Ishikawa (cell line): ENCODE measurements around the gene GPR137B.

Source experiments
- CEBPB ChIP-seq: IDR thresholded peaks from 2 replicates; pipeline ENCODE4 v1.6.1; 2012
- CREB1 ChIP-seq: IDR thresholded peaks from 2 replicates; pipeline ENCODE4 v1.6.1; 2012; ENCODE audit warnings: low read depth
- EGR1 ChIP-seq: IDR thresholded peaks from 2 replicates; pipeline ENCODE4 v1.6.1; 2012
- EP300 ChIP-seq: IDR thresholded peaks from 2 replicates; pipeline ENCODE4 v1.6.1; 2012; ENCODE audit warnings: borderline replicate concordance
- FOXM1 ChIP-seq: IDR thresholded peaks from 2 replicates; pipeline ENCODE4 v1.6.1; 2012; ENCODE audit warnings: low read depth, borderline replicate concordance
- MAX ChIP-seq: IDR thresholded peaks from 2 replicates; pipeline ENCODE4 v1.6.1; 2012
- NFIC ChIP-seq: IDR thresholded peaks from 2 replicates; pipeline ENCODE4 v1.6.1; 2012
- RAD21 ChIP-seq: IDR thresholded peaks from 2 replicates; pipeline ENCODE4 v1.6.1; 2012; ENCODE audit warnings: low read depth
- REST ChIP-seq: IDR thresholded peaks from 2 replicates; pipeline ENCODE4 v1.6.1; 2012; ENCODE audit warnings: low read depth, mild to moderate bottlenecking
- TAF1 ChIP-seq: IDR thresholded peaks from 2 replicates; pipeline ENCODE4 v1.6.1; 2012; ENCODE audit warnings: low read depth, mild to moderate bottlenecking
- TCF12 ChIP-seq: IDR thresholded peaks from 2 replicates; pipeline ENCODE4 v1.6.1; 2012; ENCODE audit warnings: low read depth
- TEAD4 ChIP-seq: IDR thresholded peaks from 2 replicates; pipeline ENCODE4 v1.6.1; 2012
- USF1 ChIP-seq: IDR thresholded peaks from 2 replicates; pipeline ENCODE4 v1.6.1; 2012
- YY1 ChIP-seq: IDR thresholded peaks from 2 replicates; pipeline ENCODE4 v1.6.1; 2012; ENCODE audit warnings: low read depth
- ZBTB7A ChIP-seq: IDR thresholded peaks from 2 replicates; pipeline ENCODE4 v1.6.1; 2012; ENCODE audit warnings: low read depth

The GPR137B gene

GRCh38 chr1:236114076-236114747 is 28.1 kb upstream of the GPR137B start:
- TF ChIP-seq NFIC (no peak), ZBTB7A (no peak), CREB1 (no peak), EP300 (no peak), FOXM1 (no peak), TCF12 (no peak), YY1 (no peak), USF1 (no peak), RAD21 (no peak), MAX (no peak), TEAD4 (no peak), EGR1 (no peak), REST (no peak), TAF1 (no peak), CEBPB (no peak)

- TF ChIP-seq EGR1 (no peak), FOXM1 (no peak), CEBPB (no peak), USF1 (no peak), TEAD4 (no peak), MAX (no peak), TCF12 (no peak), EP300 (no peak), CREB1 (no peak), NFIC (no peak), REST (no peak), TAF1 (no peak), YY1 (no peak), ZBTB7A (no peak), RAD21 (no peak)
Observed at GRCh38 chr1:236117710-236118109, 24.6 kb upstream of the GPR137B start.

GRCh38 chr1:236119943-236120484 is 22.3 kb upstream of the GPR137B start:
- TF ChIP-seq EGR1 (no peak), RAD21 (no peak), EP300 (no peak), YY1 (no peak), FOXM1 (no peak), ZBTB7A (no peak), CREB1 (no peak), USF1 (no peak), TEAD4 (no peak), NFIC (no peak), TAF1 (no peak)

- no peak for TF ChIP-seq REST
- TF ChIP-seq ZBTB7A = no peak
- no peak for TF ChIP-seq CREB1
- no peak for TF ChIP-seq USF1
- TF ChIP-seq MAX = no peak
- no peak for TF ChIP-seq NFIC
- TF ChIP-seq TEAD4 = no peak
Observed at GRCh38 chr1:236120721-236121153, 21.6 kb upstream of the GPR137B start.
